NCI-H2107 (cell line): ENCODE measurements around the gene FTL.

ENCODE experiments used
- DNase-seq: peaks from one replicate; lab custom pipeline; 2025; lab: John Stamatoyannopoulos, UW

FTL gene

DNA sequence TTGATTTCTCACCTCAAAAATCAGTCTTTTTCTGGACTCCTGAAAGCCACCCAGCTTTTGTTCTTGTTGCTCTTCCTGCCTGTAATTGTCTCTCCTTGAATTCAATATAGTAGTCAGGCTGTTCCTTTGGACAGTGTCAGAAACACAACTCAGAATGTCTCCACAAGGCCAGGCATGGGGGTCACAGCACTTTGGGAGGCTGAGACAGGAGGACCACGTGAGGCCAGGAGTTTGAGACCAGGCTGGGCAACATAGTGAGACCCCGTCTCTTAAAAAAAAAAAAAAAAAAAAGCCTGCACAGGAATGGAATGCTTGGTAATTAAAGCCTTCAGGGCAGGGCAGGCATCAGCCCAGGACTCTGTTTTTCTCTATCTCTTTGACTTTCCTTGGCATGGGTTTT, 19.3 kb upstream of the FTL start:
- DNase-seq: no peak

- DNase-seq: no peak
Measured at GRCh38 chr19:48946463-48947257, 18.4 kb upstream of the FTL start.

DNA sequence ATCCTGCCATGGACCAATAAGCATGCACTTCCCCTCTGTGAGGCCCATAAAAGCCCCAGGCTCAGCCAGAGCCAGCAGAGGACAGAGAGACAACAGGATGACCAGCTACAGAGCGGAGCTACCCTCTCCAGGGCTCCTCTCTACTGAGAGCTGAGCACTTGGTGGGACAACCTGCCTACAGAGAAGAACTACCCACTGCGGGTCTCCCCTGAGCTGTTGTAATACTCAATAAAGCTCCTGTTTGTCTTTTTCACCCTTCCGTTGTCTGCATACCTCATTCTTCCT, 17.9 kb upstream of the FTL start:
- DNase-seq: no peak

DNA sequence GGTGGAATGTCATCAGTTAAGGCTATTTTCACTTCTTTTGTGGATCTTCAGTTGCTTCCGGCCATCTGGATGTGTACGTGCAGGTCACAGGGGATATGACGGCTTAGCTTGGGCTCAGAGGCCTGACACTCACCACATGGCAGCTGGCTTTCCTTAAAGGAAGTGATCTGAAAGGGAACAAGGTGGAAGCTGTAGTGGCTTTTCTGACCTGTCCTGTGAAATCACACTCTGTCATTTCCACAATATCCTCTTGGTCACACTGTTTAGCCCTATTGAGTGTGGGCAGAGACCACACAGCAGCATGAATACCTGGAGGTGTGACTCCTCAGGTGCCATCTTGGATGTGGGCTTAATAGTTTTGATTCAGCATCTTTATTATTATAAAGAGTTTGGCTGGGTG, 14.9 kb upstream of the FTL start:
- DNase-seq: no peak

GRCh38 chr19:48950830-48951519, 14.1 kb upstream of the FTL start:
- DNase-seq: no peak

DNA sequence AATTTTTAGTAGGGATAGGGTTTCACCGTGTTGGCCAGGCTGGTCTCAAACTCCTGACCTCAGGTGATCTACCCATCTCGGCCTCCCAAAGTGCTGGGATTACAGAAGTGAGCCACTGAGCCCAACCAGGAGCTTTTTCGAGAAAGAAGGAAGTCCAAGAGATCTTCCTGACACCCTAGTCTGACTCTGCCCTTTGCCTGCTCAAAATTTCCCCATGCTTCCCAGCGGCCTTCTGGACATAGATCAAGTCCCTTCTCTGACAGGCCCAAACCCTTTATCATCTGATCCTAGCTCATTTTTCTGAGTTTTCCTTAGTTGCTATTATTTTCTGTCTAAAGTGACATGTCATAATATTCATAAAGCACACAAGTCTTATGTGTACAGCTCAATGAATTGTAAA, 12.0 kb upstream of the FTL start:
- no peak for DNase-seq

- no peak for DNase-seq
Measured at GRCh38 chr19:48953990-48954594, 11.0 kb upstream of the FTL start.

DNA sequence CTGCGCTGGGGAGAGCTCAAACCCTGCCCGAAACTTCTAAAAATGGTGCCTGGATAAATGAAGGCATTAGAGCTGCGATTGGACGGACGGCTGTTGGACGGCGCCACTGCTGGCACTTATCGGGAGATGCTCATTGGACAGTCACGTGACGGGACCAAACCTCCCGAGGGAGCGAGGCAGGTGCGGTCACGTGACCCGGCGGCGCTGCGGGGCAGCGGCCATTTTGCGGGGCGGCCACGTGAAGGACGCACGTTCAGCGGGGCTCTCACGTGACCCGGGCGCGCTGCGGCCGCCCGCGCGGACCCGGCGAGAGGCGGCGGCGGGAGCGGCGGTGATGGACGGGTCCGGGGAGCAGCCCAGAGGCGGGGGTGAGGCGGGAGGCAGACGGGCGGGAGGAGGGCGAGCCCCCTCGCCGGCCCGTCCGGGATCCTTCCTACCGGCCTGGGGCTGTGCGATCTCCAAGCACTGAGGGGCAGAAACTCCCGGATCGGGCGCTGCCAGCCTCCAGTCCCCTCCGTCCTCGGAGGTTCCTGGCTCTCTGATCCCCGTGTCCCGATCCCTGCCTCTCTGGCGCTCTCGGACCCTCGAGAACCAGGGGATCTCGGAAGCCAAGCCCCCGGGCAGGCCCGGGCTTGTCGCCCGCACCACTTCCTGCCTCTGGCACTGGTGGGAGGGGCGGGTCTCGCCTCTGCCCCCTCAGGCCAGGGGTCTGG, 10.4 kb upstream of the FTL start, which contains the start of gene BAX:
Gene BAX (plus strand): TSS at position 281 of the 713 bp plus-strand sequence. CDS start 54 bp downstream, at position 335.
- DNase-seq: peak; percentile 96

GRCh38 chr19:48955308-48955958, 9.7 kb upstream of the FTL start:
- no peak for DNase-seq

GRCh38 chr19:48958006-48958405, 7.1 kb upstream of the FTL start:
- no peak for DNase-seq

DNA sequence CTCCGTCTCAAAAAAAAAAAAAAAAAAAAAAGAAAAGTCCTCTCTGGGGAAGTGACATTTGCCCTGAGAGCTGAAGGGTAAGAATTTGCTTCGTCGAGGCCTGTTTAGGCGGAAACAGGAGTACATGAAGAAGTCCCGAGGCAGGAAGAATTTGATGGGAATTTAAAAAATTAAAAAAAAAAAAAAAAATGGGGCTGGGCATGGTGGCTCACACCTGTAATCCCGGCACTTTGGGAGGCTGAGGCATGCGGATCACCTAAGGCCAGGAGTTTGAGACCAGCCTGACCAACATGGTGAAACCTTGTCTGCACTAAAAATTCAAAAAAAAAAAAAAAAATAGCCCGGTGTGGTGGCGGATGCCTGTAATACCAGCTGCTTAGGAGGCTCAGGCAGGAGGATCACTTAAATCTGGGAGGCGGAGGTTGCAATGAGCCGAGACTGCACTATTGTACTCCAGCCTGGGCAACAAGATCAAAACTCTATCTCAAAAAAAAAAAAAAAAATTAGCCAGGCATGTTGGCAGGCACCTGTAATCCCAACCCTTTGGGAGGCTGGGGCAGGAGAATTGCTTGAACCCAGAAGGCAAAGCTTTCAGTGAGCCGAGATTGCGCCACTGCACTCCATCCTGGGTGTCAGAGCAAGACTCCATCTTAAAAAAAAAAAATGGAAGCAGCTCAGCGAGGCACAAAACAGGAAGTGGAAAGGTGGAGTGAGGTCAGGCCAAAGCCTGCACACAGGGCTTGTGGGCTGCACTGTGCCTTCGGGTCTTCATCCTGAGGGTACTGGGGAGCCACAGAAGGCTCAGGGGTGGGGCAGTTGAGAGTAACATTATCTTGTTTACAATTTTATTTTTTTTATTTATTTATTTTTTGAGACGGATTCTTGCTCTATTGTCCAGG, 5.5 kb upstream of the FTL start:
- DNase-seq: no peak

GRCh38 chr19:48961051-48961649, 4.0 kb upstream of the FTL start:
- DNase-seq: no peak

- no peak for DNase-seq
Measured at GRCh38 chr19:48961673-48962028, 3.5 kb upstream of the FTL start.

DNA sequence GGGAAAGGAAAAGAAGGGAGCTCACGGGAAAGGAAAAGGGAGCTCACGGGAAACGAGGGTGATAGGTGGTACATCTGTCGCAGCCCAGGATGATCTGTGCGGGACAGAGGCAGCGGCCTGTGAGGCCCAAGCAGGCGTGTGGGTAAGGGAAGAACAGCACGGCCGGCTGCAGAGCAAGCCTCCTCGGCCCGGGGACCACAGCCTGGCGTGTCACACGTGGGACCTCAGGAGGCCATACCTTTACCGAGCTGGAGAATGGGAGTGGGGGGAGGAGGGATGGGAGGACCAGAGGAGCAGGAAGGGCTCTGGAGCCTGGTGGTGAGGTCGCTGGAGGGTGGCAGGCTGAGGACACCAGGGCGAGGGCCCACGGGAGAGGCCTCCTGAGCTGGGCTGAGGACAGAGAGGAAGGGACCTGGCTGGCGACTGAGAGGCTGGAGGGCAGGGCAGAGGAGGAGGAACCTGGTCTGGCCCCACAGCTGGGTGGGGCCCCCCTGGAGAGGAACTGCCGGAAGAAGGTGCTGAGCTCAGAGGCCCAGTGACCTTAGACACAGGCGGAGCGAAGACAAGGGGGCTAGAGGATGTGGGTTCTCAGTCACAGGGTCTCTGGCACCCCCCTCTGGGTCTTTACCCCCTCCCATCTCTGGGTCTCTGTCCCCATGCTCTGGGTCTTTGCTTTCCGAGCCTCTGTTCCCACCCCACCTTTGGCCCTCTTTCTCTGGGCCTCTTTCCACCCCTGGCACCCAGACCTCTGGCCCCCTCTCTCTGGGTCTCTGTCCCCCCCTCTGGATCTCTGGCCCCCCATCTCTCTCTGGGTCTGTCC, 2.9 kb upstream of the FTL start:
- no peak for DNase-seq

DNA sequence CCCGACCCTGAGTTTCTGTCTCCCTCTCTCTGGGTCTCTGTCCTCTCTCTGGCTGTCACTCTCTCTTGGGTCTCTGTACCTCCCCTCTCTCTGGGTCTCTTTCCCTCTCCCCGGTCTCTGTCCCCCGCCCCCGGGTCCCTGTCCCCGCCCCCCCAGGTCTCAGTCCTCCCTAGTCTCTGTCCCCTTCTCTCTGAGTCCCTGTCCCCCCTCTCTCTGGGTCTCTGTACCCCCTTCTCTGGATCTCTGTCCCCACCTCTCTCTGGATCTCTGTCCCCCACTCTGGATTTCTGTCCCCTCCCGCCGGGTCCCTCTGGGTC, 2.3 kb upstream of the FTL start:
- no peak for DNase-seq

DNA sequence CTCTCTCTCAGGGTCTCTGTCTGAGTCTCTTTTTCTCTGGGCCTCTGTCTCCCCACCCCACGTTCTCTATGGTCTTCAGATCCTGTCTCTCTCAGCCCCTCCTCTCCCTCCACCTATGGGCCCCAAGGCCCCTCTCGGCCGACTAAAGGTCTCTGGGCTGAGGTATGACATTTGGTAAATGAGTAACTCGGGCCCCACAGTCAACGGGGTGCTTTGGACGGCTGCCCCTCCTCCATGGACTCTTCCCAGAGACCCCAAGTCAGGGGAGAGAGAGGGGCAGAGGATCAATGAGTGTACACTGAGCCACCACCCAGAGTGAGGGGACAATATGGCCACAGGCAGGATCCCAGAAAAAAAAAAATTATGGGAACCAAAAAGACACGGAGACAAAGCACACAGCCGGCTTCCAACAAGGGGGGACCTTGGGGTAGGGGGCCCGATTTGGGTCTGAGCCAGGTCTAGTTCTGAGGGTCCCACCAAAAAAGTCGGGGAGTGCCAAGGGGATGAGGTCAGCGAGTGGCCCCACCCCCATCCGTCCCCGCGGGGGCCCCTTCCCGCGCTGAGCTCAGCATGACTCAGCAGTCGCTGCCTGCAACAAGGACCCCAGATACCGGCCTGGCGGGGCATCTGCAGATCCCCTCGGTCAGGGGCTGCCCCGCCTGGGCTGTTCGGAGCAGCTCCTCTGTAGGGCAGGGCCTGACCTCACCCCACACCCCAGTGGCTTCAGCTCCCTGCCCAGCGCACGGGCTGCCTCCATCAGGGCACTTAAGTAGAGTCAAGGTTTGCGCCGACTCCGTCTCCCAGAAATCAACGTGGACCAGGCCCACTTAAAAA, 1.5 kb upstream of the FTL start:
- DNase-seq: no peak

GRCh38 chr19:48964205-48965039, 687 bp upstream of the FTL start:
- DNase-seq: no peak

- peak; percentile 33 for DNase-seq
Measured at GRCh38 chr19:48965806-48966540, 864 bp downstream of the FTL start.
